IPS DF 19.7 (cell line): ENCODE results near the gene REM2.
"Not testable (repeated sequence)": the region's sequence is repeated elsewhere in the genome, so short reads cannot be mapped to it uniquely, and the experiment has no call there.

ENCODE experiments used
- DNase-seq: peaks from one replicate; pipeline ENCODE4 v3.0.0-alpha.2; 2013; ENCODE audit warnings: low read depth, low spot score

REM2 gene

DNA sequence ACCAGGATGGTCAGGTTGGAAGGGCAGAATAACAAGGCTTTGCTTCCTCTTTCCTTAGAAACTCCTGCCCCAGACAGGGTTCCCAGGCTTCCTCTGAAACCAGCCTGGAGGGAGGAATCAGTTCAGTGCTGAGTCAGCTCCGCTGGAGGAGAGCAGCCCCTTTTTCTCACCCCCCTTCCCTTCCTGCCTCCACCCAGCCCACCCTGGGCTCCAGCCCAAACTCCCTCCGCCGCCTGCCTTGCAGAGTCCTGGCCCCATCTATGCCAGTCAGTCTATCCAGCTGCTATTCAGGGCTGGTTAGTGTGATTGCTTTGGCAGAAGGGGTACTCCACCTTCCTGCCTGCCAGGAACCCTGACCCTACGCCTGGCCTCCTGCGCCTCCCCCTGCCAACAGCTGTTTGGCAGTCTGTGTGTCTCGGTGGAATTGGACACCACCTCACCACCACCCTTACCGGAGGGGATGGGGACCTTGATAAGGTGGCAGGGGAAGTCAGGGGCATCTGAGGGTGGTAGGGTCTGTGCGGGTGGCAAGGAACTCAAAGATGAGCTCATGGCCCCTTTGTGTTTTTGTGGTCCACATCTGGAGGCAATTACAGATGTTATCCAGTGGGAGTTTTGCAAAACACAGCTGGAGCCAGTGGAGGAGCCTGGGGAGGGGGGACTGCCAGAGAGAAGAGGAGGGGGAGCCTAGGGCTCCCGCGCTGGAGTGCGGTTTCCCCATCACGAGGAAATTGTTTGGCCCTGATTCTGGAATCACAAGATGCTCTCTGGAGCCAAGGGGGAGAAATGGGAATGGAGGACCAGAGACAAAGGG, 34.5 kb upstream of the REM2 start:
- DNase-seq, result no peak

DNA sequence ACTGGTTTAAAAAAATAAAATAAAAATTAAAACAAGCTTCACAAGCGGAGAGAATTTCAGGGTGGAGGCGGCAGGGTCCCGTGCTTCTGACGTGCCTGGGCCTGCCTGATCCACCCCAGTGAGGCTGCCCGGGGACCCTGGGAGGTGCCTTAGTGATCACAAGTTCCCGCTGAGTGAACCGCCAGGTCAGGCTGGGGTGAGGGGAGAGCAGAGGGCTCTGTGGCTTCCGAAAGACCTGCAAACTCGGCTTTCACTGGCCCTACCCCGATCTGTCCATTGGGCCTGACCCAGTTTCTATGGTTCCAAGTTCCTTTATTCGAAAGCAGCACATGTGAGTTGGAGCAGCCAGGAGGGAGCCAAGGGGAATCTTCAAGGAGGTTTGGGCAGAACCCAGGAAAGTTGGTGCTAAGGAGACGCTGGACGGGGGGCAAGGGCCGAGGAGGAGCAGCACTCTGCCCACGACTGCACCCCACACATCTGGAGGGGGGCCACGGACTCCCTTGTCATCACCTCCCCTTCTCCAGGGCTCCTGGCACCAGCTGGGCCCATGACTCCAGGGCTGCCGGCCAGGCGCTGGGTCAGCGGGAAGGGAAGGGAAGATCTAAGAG, 33.7 kb upstream of the REM2 start:
- no peak for DNase-seq

DNA sequence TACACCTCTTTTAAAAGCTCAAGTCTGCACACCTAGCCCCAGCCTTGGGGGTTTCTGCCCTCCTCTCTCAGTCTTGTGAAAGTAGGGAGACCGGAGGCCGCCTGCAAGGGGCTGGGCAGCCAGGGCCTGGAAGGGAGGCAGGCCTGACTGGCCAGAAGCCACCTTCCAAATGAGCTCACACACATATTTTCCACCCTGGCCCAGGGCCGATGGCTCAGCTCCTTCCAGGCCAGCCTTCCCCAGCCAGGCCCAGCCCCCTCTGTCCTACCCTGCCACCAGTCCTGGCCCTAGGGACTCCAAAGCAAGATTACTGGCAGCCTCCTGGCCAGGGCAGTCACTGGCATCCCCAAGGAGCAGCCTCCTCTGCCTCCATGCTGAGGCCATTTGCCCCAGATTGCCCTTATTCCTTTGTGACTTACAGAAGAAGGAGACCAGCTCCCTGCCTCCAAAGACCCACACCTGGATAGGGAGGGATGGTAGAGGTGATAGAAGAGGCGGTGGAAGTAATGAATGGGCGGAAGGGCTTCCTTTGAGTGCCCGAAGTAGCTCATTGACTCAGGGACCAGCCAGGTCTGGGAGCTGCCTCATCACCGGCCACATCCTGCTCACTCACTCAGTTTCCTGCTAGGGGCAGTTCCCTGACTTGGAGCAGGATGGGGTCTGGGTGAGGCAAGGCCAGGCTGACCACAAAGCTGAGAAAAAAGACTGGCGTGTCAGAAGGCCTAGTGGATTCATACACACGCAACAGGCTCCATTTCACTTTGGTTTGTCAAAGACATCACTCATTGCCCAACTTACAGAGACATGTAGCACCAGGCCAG, 31.9 kb upstream of the REM2 start:
- DNase-seq, result no peak

DNA sequence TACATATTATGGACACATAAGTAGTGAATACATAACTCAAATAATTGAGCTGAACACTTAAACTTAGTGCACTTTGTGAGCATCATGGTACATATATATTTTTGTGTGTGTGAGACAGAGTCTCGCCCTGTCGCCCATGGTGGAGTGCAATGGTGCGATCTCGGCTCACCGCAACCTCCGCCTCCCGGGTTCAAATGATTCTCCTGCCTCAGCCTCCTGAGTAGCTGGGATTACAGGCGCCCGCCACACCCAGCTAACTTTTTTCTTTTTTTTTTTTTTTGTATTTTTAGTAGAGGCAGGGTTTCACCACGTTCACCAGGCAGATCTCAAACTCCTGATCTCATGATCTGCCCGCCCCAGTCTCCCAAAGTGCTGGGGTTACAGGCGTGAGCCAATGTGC, 30.8 kb upstream of the REM2 start:
- not testable (repeated sequence) for DNase-seq

DNA sequence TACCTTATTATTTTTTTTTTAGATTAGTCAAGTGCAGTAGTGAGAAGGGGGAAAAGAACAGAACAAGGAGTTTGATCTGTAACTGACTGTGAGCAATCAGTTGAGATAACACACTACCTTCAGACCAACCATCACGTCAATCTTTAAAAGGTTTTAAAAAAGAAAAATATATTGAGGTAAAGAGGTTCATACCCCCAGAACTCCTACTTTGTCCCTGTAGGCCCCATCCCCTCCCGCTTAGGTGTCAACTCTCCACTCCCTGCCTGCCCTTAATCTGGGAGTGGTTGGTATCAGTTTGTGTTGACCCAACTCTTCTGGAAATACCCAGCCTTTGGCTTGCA, 30.5 kb upstream of the REM2 start:
- no peak for DNase-seq

DNA sequence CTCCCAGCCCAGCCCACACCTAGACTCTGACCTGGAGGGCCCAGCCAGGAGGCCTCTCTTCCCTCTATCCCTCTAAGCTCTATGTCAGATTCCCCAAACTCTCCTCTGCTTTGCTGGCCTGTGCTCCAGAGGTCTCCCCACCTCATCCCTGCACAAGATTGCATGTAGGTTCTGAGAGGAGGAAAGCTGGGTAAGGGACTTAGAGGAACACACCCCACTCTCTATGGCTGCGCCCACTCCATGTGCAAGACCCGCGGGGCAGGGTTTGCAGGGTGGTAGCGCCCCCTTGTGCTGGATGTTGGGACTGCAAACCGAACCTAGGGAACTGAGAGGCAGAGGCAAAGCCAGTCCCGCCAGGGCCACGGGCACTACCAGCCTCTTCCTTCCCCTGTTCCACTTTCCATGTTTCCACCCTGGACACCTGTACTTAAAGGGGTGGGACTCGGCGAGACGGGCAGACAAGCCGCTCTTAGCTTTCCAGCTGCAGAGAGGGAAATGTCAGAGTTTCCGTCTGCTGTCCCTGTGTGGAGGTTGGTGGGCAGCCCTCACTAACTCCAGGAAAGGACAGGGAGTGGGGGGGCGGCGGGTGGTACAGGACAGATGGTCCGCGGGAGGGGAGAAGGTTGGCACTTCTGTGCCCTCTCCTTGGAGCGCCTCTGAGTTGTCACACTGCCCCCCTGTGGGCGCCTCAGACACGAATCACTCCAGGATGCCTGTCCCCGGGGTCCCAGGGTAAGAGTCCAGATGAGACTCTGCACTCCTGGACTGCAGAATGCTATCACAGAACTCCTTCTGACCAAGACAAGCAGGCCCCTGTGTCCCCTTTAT, 29.9 kb upstream of the REM2 start:
- no peak for DNase-seq

DNA sequence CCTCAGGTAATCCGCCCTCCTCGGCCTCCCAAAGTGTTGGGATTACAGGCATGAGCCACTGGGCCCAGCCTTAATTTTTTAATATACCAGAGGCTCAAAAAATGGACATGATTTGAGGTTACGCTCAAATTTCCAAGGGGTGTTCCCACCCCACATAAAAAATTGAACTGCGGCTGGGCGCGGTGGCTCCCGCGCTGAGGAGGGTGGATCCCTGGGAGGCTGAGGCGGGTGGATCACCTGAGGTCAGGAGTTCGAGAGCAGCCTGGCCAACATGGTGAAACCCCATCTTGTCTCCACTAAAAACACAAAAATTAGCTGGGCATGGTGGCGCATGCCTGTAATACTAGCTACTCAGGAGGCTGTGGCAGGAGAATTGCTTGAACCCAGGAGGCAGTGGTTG, 28.7 kb upstream of the REM2 start:
- DNase-seq, result not testable (repeated sequence)

DNA sequence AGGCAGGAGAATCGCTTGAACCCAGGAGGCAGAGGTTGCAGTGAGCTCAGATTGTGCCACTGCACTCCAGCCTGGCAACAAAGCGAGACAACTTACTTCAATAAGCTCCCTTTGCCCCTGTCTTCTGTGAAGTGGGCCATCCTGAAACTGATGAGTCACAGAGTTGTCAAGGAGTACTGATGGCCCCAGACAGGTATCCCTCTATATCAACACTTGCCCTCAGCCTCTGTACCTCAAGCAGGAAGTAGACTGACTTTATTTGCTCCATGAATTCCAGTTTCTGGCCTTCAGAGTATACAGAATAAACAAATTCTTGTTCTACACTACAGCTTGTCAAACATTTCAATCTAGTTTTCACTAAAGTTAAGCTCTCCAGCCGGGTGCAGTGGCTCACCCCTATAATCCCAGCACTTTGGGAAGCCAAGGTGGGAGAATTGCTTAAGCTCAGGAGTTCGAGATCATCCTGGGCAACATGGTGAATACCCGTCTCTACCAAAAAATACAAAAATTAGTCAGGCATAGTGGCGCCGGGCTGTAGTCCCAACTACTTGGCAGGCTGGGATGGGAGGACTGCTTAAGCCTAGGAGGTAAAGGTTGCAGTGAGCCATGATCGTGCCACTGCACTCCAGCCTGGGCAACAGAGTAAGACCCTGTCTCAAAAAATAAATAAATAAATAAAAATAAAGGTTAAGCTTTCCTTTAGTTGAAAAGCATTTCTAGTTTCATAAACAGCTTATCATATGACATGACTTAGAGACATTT, 27.9 kb upstream of the REM2 start:
- no peak for DNase-seq

DNA sequence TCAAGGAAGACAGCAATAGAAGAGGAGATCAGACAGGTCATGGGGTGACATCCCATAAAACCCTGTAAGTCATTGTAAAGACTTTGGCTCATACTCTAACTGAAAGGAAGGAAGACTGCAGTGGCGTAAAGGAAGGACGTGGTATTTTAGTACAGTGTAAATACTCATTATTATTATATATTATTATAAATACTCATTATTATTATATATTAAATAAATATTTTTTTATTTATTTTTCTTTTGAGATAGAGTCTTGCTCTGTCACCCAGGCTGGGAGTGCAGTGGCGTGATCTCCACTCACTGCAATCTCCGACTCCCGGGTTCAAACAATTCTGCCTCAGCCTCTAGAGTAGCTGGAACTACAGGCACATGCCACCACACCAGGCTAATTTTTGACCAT, 26.6 kb upstream of the REM2 start:
- DNase-seq, result no peak

DNA sequence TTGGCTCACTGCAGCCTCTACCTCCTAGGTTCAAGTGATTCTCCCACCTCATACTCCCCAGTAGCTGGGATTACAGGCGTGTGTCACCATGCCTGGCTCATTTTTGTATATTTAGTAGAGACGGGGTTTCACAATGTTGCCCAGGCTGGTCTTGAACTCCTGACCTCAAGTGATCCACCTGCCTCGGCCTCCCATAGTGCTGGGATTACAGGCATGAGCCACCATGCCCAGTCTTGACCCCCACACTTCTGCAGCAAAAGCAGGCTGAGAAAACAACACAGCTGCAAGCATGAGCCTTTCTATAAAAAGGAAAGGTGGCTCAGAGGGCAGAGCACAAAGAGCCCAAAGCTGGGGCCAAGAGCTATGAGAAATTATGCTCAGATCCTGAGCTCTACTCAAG, 22.6 kb upstream of the REM2 start:
- not testable (repeated sequence) for DNase-seq

DNA sequence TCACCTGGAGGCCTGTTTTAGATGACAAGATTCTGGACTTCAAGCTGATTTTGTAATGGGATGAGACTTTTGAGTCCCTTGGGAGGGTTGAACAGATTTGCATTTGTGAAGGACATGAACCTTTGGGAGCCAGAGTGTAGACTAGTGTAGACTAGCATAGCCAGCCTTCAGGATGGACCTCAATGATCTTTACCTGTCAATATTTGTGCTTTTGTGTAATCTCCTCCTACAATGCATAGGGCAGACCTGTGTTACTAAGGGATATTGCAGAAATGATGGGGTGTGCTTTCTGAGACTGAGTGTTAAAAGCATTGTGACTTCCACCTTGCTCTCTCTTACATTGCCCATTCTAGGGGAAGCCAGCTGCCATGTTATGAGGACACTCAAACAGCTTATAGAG, 21.4 kb upstream of the REM2 start:
- DNase-seq, result no peak

DNA sequence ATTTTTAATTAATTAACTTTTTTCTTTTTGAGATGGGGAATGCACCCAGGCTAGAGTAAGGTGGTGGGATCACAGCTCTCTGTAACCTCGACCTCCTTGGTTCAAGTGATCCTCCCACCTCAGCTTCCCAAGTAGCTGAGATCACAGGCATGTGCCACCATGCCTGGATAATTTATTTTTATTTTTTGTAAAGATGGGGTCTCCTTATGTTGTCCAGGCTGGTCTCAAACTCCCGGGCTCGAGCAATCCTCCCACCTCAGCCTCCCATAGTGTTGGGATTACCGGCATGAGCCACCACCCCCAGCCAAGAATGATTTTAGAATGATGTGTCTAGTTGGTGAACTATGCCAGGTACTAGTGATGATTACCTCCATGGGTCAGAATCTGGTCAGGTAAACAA, 18.0 kb upstream of the REM2 start:
- DNase-seq, result no peak

DNA sequence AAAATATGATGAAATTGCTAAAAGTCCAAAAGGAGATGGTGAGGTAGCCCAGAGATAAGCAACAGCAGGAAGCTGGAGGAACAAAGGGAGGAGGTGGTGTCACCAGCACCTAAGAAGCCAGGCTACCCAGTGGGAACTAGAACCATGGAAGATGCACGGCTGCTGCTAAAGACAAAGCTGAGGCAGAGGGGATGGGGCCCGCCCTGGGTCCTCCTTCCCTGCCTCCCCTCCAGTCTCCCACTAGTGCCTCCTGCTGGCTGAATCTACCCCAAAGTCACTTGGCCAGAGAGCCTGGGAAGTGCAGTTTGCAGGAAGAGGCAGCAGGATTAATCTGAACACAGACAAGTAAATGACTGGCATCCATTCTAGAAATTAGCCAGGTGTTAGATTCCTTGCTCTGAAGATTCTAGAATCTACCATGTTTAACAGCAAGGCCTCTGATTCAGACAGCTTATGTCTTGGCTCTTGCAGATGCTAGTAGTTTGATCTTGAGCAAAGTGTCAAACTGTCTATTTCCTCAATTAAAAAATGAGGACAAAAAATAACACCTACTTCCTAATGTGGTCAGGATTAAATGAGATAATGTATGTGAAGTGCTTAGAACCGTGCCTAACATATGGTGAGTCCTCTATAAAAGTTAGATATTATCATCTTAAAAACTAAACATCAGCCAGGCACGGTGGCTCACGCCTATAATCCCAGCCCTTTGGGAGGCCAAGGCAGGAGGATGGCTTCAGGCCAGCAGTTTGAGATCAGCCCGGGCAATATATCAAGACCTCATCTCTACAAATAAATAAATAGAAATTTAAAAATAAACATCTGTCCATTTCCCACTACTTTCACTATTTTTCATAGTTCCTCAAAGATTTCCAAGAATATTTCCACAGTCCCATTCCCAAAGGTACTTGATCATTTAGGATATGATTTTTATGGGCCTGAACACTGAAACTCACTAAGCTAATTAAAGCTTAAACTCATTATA, 17.3 kb upstream of the REM2 start:
- no peak for DNase-seq

DNA sequence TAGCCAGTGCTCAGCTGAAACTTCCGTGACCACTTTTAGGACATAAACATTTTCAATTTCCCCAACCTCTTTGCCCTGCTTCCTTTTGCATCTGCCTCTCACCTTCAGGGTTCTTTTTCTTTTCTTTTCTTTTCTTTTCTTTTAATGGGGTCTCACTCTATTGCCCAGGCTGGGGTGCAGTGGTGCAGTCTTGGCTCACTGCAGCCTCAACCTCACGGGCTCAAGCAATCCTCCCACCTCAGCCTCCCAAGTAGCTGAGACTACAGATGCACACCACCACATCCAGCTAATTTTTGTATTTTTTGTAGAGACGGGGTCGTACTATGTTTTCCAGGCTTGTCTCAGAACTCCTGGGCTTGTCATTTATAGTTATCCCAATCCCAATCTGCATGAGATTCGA, 16.1 kb upstream of the REM2 start:
- DNase-seq, result no peak

DNA sequence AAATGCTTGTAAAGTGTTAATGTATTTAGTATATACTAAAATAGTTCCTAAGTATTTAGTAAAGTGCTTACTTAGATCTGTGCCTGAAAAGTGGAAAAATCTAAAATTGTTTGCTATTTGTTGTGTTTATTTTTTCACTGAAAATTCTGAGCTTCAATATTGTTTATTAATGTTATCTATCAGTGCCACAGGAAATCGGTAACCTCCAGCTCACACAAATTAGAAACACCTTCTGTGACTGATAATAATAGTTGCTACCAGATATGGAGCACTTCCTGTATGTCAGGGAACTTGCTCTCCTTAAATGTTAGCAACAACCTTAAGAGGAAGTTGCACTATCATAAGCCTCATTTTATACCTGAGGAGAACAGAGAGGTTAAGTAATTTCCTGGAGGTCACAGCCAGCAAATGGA, 12.2 kb upstream of the REM2 start:
- DNase-seq, result no peak

DNA sequence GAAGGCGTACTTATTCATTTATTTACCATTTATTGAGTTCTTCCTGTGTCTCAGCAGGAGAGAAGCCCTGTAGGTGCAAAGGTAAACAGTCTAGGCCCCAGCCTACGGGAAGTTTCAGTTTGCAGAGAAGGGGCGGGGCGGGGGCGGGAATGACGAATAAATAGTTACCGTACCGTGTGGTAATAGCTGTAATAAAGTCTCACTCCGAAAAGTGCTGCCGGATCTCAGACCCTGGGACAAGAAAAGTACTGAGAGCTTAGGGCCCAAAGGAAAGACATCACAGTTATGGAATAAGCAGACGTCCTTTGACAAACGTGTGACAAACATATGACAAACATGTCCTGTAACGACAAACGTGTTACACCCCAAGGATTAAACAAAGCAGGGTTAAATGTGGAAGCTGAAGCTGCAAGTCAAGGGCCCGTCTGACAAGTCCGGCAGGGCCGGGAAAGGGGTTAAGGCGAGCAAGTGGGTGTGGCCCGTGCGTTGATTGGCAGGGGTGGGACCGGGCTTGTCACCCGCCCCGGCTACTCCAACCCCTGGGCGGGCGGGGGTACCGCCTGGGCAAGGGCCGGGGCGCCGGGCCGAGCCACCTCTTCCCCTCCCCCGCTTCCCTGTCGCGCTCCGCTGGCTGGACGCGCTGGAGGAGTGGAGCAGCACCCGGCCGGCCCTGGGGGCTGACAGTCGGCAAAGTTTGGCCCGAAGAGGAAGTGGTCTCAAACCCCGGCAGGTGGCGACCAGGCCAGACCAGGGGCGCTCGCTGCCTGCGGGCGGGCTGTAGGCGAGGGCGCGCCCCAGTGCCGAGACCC, 11.6 kb upstream of the REM2 start, which contains the start of gene LRP10:
LRP10 (plus strand) TSS at position 517 of the 809 bp plus-strand sequence. CDS start 564 bp downstream, outside the sequence.
- DNase-seq, result no peak

DNA sequence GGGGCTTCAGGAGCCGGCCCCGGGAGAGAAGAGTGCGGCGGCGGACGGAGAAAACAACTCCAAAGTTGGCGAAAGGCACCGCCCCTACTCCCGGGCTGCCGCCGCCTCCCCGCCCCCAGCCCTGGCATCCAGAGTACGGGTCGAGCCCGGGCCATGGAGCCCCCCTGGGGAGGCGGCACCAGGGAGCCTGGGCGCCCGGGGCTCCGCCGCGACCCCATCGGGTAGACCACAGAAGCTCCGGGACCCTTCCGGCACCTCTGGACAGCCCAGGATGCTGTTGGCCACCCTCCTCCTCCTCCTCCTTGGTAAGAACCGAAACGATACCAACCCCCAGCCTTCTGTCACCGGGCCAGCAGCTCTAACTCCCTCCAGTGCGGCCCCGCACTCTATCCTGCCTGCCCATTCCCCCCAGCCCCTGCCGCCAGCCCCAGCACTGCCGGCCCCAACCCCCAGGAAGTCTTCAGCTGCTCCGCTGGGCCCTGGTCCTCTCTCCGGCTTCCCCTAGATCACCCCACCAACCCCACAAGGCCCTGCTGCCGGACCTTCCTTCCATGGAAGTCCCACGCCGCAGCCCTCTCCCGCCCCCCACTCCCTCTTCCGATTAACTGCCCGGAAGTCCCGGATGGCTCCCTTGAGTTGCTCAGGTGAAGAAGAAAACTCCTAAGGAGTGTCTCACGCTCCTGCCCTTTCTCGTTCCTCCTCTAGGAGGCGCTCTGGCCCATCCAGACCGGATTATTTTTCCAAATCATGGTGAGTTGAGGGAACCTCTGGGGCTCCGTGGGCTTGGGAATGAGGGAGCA, 10.8 kb upstream of the REM2 start:
- no peak for DNase-seq
